HG02610 (cell line): ENCODE data around the gene RHBDD2.
A peak's percentile ranks its signal among the peaks of the same experiment; 100 is the strongest.
"Not testable (repeated sequence)": the region's sequence is repeated elsewhere in the genome, so short reads cannot be mapped to it uniquely, and the experiment has no call there.

Experiments
- ATAC-seq: cut with Tn5 transposase; IDR thresholded peaks from one replicate; pipeline ENCODE4 v1.9.1; 2021; ENCODE audit warnings: mild to moderate bottlenecking, moderate library complexity; ENCODE audit not compliant: unreplicated experiment

The RHBDD2 gene

DNA sequence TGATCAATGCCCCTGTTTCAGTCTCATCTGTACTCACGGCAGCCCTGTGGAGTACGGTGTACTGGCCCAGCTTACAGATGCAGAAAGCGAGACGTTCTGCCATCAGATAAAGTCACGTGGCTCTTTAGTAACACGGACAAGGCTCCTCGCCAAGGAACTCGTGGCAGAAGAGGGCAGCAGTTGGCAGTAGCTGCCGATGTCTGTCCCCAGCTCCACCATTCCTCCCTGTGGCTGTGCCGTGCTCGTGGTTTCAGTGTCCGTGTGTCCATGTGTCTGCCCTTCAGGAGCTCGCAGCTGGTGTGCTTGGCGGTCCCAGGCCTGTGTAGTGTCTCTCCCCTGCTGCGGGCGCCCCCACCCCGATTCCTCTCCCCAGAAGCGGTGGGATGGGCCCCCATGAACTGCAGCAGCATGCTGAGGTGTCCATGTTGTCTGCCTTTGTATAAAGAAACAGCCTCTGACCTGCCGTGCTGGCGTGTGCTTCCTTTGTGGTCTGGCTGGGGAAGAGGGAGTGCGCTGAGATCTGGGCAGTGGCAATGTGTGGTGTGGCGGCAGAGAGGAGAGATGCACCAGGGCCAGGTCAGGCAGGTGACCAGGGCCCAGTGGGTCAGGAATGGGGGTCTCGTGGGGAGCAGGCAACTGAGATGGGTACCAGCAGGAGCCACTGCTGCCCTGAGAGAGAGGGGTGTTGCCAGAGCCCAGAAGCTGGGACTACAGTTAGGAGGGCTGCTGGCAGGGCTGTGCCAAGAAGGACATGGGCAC lies 9.8 kb downstream of the RHBDD2 start:
- no peak for ATAC-seq

DNA sequence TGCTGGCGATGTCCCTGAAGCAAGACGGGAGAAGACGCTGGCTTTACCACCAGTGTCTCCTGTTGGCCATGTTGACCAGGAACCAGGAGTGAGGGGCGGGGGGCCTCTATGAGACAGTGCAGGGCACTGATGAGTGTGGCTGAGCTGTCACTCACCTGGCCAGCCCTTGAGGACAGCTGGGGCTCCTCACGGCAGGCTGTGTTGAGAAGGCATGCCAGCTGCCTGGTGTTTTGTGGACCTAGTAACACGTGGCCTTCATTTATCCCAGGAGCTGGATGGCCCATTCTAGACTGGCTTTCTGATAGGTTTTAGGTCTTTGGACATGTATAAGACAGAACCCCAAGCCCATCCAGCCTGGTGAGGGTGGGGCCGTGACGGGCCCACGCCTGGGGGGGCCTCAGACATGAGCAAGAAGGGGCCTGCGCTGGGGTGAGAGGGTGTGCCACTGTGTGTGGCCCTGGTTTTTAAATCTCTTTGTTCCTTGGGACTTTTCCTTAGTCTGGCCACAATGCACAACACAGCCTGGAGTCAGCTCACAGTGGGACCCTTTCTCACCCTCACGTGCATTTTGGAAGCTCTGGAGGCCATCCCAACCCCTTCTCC lies 10.5 kb downstream of the RHBDD2 start:
- ATAC-seq, result no peak

DNA sequence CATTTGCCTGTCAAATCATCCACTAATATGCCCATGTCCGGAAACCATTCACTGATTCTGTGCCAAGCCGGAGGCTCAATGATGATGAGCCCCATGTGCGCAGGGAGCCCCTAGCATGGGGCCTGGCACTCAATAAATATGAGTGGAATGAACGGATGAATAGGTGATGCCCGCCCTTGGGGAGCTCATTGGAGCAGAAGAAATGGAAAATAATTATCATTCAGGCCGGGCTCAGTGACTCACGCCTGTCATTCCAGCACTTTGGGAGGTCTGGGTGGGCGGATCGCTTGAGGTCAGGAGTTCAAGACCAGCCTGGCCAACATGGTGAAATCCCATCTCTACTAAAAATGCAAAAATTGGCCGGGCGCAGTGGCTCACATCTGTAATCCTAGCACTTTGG lies 11.0 kb downstream of the RHBDD2 start:
- ATAC-seq, result no peak

DNA sequence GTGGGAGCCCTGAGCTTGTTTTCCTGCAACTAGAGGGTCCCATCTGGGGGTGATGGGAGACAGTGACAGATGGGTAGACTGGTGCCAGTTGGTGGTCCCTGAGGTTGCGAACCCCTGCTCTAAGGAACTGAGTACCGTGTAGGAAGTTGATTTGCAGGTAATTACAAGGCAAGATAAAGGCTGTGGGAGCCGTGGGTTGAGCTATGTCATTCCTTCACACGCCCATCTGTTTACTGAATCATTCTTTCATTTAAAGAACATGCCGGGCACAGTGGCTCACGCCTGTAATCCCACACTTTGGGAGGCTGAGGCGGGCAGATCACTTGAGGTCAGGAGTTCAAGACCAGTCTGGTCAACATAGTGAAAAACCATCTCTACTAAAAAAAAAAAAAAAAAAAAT lies 12.4 kb downstream of the RHBDD2 start:
- not testable (repeated sequence) for ATAC-seq

DNA sequence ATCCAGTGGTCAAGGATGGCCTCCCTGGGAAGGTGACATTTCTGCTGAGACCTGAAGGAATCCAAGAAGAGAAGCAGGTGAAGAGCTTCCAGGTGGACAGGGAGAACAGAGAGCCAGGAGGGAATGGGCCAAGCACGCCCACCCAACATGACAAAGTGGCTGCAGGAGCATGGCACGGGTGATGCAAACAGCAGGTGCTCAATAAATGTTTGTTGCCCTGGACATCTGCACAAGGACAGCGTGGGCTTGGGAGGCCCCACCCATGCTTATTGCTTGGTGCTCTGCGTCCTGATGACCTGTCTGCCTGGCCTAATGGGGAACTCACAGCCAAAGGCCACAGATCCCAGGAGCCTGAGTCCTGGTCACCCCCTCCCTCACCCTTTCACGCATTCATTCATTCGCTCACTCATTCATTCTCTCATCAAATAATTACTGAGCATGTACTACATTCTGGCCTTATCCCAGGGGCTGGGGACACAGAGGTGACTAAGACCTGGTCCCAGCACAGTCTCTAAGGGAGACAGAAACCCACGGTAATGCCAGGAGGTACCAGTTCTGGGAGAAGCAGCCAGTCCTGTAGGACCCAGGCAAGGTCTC lies 13.1 kb downstream of the RHBDD2 start:
- ATAC-seq, result no peak

DNA sequence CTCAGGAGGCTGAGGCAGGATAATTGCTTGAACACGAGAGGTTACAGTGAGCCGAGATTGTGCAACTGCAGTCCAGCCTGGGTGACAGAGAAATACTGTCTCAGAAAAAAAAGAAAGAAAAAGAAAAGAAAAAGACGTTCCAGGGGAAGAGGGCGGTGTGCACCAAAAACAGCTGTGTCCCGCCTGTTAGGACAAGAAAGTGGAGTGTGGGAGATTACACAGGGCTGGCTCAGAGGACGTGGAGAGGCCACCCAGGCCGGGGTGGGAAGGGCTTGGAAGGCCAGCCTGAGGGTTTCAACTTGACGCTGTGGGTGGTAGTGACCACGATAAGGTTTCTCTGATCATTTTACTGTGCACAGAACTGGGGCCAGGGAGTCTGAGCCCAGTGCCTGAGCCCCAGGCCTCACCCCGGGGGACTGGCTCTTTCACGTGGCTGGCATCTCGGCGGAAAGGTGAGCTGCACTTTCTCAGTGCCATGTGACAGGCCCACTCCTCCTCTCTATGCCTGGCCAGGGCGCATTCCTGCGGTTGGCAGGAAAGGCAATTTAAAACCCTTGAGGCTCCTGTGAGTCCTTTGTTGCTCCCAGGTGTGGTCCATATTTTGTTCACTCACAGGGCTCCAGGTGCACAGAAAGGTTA lies 13.9 kb downstream of the RHBDD2 start:
- ATAC-seq, result no peak

DNA sequence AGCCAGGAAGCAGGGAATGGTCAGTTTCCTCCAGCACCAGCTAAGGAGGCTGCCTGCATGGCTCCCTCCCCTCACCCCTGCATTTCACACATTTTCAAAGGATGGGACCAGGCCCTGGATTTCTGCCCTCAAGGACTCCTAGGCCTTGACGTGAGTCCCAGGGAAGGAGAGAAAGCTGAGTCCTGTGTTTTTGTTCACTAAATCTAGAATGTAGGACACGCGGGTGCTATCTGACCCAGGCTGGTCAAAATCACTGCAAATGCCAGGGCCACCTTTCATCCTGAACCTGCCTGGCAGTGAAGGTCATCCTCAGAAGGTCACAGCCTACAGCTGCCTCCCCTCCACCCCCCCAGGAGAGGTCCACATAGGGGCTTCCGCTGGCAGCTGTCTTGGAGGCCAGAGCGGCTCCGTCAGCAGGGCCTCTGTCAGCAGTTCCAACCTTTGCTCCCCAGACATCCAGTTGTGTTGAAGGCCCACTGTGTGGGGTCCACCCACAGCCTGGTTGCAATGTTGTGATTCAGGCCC lies 18.0 kb downstream of the RHBDD2 start:
- no peak for ATAC-seq

DNA sequence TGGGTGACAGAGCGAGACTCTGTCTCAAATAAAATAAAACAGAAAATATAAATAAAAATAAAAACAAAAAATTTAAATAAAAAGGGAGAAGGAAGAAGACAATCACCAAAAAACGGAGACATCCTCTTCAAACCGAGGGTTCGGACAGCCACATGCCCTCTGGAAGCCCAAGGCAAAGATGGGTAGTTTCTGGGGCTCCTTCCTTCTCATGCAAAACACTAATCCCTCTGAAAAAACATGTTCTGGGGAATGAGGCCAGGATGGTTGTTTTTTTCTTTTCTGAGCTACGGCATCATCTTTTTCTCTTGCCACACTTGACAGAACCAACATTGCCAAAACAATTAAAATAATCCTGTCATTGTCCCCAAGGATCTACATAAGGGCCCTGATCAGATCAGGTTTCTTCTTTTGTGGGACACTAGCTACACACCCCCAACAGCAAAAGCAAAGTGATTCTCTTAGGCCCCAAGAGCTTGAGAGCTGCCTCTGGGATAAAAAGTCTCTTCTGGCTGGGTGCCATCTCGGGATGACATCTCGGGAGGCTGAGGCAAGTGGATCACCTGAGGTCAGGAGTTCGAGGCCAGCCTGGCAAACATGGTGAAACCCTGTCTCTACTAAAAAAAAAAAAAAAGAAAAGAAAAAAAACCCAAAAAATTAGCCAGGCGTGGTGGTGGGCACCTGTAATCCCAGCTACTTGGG lies 21.9 kb downstream of the RHBDD2 start:
- no peak for ATAC-seq

DNA sequence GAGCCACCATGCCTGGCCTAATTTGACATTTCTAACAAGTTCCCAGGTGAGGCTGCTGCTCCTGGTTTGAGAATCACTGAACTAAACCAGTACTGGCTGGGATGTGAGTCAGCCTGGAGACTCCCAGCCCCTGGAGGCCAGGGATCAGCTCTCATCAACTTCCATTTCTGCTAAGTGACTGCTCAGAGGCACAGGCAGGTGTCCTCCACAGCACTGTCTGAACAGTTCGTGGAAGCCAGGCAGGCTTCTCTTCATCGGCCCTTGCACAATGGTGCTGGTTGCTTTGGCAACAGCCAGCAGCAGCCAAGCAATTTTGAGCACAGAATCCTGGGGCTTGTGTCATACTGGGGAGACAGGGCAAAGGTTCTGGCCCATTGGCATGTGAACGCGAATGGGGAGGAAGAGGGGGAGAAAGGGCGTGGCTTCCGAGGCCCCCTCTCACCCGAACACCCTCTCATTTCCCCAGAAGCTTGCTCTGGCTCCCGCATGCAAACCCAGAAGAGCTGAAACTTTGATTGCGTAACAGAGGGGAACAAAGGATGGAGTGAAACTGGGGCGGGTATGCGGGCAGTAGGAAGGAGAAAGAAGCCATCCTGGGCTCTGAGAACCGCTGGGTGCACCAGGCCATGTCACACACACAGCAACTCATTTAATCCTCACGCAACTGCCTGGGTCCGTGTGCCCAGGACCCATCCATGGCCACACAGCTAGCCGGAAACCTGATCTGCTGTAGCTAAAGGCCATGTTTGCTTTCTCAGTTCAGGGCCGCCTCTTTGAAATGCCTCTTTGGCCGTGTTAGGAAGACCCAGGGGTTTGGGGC lies 27.2 kb downstream of the RHBDD2 start:
- no peak for ATAC-seq

DNA sequence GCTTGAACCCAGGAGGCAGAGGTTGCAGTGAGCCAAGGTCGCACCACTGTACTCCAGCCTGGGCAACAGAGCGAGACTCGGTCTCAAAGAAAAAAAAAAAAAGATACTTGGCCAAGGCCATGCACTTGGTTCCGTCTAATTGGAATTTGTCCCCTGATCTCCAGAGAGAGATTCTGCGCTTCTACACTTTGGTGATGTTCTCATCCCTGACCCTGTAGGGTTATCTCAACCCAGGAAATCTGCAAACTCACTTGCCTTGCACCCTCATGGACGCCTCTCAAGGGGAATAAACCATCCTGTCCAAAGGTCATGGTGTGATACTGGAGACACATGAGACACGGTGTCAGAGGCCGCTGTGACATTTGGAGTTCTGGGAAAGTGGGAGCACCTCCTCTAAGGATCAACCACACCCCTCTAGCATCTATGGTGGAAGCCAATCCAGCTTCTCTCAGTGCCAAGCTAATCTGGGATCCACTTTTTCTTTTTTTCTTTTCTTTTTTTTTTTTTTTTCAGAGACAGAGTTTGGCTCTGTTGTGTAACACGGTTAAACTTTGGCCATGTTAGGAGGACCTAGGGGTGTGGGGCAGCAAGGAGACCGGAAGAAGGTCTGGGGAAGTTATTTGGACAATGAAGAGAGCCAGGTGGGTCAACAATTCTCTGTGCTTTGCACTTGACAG lies 28.3 kb downstream of the RHBDD2 start:
- no peak for ATAC-seq

DNA sequence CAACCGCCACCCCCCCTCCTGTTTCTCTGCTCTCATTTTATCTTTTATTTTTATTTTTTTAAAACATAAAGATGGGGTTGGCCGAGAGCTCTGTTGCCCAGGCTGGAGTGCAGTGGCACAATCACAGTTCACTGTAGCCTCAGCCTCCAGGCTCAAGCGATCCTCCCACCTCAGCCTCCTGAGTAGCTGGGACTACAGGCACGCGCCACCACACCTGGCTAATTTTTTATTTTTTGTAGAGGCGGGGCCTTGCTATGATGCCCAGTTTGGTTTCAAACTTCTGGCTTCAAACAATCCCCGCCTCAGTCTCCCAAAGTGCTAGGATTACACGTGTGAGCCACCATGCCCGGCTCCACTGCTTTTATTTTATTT lies 28.8 kb downstream of the RHBDD2 start:
- ATAC-seq, result not testable (repeated sequence)

DNA sequence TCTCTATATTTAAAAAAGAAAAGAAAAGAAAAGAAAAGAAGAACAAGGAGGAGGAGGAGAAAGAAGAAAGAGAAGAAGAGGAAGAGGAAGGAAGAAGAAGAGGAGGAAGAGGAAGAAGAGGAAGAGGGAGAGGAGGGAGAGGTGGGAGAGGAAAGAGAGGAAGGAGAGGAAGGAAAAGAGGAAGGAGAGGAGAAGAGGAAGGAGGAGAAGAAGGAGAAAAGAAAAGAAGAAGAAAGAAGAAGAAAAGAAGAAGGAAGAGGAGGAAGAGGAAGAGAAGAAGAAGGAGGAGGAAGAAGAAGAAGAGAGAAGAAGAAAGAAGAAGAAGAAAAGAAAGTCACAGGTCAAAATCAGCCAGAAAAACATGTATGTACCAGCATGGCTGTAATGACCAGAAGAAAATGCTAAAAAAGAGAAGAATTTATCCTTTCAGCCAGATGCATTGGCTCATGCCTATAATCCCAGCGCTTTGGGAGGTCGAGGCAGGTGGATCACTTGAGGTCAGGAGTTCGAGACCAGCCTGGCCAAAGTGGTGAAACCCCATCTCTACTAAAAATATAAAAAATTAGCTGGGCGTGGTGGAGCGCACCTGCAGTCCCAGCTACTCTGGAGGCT lies 30.8 kb downstream of the RHBDD2 start:
- no peak for ATAC-seq

DNA sequence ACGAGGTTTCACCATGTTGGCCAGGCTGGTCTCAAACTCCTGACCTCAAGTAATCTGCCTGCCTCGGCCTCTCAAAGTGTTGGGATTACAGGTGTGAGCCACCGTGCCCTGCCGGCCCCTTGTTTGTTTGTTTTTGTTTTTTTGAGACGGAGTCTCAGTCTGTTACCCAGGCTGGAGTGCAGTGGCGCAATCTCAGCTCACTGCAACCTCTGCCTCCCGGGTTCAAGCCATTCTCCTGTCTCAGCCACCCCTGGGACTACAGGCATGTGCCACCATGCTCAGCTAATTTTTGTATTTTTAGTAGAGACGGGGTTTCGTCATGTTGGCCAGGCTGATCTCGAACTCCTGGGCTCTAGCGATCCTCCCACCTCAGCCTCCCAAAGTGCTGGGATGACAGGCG lies 32.4 kb downstream of the RHBDD2 start:
- not testable (repeated sequence) for ATAC-seq

DNA sequence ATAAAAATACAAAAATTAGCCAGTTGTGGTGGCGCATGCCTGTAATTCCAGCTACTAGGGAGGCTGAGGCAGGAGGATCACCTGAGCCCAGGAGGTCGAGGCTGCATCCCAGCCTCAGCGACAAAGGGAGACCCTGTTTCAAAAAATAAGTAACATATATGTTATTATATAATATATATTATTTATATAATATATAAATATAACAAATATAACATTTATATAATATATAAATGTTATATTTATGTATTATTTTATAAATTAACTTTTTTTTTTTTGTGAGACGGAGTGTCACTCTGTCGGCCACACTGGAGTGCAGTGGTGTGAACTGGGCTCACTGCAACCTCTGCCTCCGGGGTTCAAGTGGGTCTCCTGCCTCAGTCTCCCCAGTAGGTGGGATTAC lies 34.6 kb downstream of the RHBDD2 start:
- ATAC-seq, result no peak

DNA sequence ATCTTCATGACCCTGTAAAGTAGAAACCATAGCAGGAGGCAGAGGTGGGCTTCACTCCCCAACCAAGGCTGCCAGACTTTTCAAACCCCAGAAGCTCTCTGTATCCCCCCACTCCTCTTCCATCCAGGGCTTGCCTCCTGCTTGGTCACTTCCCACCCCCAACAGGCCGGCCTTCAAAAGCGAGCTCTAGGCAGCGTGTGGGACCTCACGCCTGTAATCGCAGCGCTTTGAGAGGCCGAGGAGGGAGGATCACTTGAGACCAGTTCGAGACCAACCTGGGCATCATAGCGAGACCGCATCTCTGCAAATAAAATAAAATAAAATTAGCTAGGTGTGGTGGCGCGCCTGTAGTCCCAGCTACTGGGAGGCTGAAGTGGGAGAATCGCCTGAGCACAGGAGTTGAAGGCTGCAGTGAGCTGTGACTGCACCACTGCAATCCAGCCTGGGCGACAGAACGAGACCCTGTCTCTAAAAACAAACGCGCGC lies 35.4 kb downstream of the RHBDD2 start:
- ATAC-seq, result no peak

DNA sequence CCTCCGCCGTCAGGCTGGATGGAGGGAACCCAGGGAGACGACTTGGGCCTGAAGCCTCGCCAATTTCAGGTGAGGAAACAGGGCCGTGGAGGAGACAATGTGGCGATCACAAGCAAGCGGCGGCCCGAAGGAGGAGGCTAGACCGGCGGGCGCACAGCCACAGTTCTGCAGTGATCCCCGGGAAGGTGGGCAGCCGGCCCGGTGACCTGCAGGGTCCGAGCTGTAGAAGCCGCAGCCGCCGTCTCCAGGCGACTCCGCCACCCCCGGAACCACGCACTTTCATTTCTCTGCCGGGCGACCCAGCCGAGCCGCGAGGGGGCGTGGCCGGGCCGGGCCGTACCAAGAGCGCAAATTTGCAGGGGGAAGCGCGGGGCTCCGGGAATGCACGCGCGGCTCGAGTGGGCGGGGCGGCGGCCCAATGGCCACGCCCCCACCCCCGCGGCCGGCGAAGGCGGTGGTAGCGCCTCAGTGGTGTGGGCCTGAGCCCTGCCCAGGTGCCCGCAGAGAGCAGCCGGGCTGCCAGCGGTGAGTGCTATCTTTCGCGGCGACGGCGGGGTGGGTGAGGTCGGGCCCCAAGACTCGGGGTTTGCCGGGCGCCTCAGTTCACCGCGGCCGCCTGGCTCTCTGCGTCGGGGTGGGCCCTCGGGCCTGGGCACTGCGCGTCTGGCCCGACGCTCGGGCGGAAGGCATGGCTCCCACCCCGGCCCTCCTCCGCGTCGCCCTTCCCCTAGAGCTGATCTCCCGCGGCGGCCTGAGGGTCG lies 36.0 kb downstream of the RHBDD2 start, which contains the start of gene POR:
Gene POR, plus strand, starts transcription at position 501 of the 761 bp plus-strand sequence. CDS start 38,847 bp downstream, outside the sequence.
- ATAC-seq, result peak; percentile 92

DNA sequence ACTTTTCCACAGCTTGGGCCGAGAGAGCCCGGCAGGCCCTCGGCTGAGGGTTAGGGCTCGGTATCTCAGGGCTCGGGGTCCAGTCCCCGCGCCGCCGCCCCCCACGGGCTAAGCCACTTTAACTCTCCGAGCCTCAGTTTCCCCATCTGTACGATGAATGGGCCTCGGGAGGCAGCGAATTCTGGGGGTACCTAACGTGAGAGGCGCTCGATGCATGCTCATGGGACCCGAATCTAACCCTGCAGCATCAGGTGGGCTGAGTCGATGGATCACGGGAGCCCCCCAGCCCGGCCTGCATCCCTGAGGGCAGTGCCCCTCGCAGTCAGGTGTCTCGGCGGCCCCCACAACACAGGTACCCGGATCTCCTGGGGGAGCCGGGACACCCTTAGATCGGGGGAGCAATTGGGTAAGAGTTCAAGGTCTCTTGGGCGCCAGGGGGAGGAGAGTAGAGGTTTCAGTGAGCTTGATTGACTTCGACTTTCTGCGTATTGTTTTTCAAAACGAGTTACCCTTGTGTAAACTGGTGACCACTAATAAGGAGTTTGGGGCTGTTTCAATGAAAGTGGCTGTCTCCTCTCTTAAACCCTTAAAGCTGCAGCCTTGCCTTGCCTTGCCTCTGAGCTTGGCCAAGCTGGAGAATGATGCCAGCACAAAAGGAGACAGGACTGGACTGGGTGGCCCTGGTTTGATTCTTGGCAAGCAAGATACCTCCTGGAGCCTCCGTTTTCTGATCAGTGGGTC lies 36.8 kb downstream of the RHBDD2 start:
- no peak for ATAC-seq
